Neural crest cell (in vitro differentiated cells): ENCODE measurements around the gene PWWP2B. TPM values are rescaled to one million over a fixed set of nuclear protein-coding genes. Genes with fewer than 3 reads are reported as not detected.

Source experiments
- DNase-seq: peaks from one replicate; pipeline ENCODE4 v3.0.0; 2021; ENCODE audit warnings: low read depth, mixed read lengths, low spot score
- H3K27ac Mint-ChIP-seq: one replicate; pipeline ENCODE4 v1.8.0; 2021; ENCODE audit warnings: mild to moderate bottlenecking, mixed read lengths; ENCODE audit not compliant: unreplicated experiment
- H3K27me3 Mint-ChIP-seq: 2 replicates; pipeline ENCODE4 v1.8.0; 2021; ENCODE audit warnings: low read depth, mild to moderate bottlenecking, mixed read lengths
- H3K36me3 Mint-ChIP-seq: 2 replicates; pipeline ENCODE4 v1.8.0; 2021; ENCODE audit warnings: low read depth, mild to moderate bottlenecking, mixed read lengths
- H3K4me1 Mint-ChIP-seq: 2 replicates; pipeline ENCODE4 v1.8.0; 2021; ENCODE audit warnings: mixed read lengths
- H3K4me3 Mint-ChIP-seq: one replicate; pipeline ENCODE4 v1.8.0; 2021; ENCODE audit warnings: mild to moderate bottlenecking, mixed read lengths
- H3K9me3 Mint-ChIP-seq: 2 replicates; pipeline ENCODE4 v1.8.0; 2021; ENCODE audit warnings: mixed read lengths
- CTCF ChIP-seq: fragments of 200-600 bp; sonication (generic); conservative IDR thresholded peaks from 2 replicates; pipeline ENCODE4 v1.5.0; 2021; ENCODE audit warnings: antibody characterized with exemption, mild to moderate bottlenecking
- total RNA-seq: library from RNA; stranded (reverse); gene quantifications from 2 replicates; pipeline ENCODE4 v1.2.1, GENCODE V29; 2021

The PWWP2B gene
- total RNA-seq, 1 donor from 2014 or later: 14.2 TPM

GRCh38 chr10:132462463-132463332 is 65.7 kb downstream of the PWWP2B start:
- DNase-seq: no peak
- H3K36me3 Mint-ChIP-seq: no peaks in the 10 kb centered on the region
- H3K9me3 Mint-ChIP-seq: no peaks in the 10 kb centered on the region
- H3K4me1 Mint-ChIP-seq: no peaks in the 10 kb centered on the region
- H3K27ac Mint-ChIP-seq: no peak overlapping the region
- TF ChIP-seq CTCF: no peak
- no peaks in the 10 kb centered on the region for H3K27me3 Mint-ChIP-seq
- H3K4me3 Mint-ChIP-seq: no peak overlapping the region

GRCh38 chr10:132463333-132464255 is 66.6 kb downstream of the PWWP2B start:
- H3K27ac Mint-ChIP-seq: no peak overlapping the region
- no peak overlapping the region for H3K4me3 Mint-ChIP-seq
- no peaks in the 10 kb centered on the region for H3K27me3 Mint-ChIP-seq
- peak; percentile 20 for TF ChIP-seq CTCF
- H3K4me1 Mint-ChIP-seq: no peaks in the 10 kb centered on the region
- H3K9me3 Mint-ChIP-seq: no peaks in the 10 kb centered on the region
- H3K36me3 Mint-ChIP-seq: no peaks in the 10 kb centered on the region
- no peak for DNase-seq

- Mint-ChIP-seq H3K36me3 (no peaks in the 10 kb centered on the region), H3K27ac (no peak overlapping the region)
- no peak for DNase-seq
Observed at GRCh38 chr10:132464256-132465192, 67.5 kb downstream of the PWWP2B start.

GRCh38 chr10:132465193-132465888 is 68.3 kb downstream of the PWWP2B start:
- Mint-ChIP-seq H3K4me3 (no peak overlapping the region), H3K4me1 (peaks cover 5% of the 10 kb centered on the region), H3K9me3 (no peaks in the 10 kb centered on the region), H3K27ac (no peak overlapping the region), H3K36me3 (no peaks in the 10 kb centered on the region), H3K27me3 (no peaks in the 10 kb centered on the region)
- TF ChIP-seq CTCF: no peak
- DNase-seq: no peak

More at GRCh38 chr10:132464256-132465192, 67.5 kb downstream of the PWWP2B start:
- H3K4me3 Mint-ChIP-seq: no peak overlapping the region
- no peaks in the 10 kb centered on the region for H3K9me3 Mint-ChIP-seq
- TF ChIP-seq CTCF: no peak
- no peaks in the 10 kb centered on the region for H3K27me3 Mint-ChIP-seq
- H3K4me1 Mint-ChIP-seq: peaks cover 2% of the 10 kb centered on the region
